ENCODE results near the gene CDH11. TPM values are rescaled to one million over a fixed set of nuclear protein-coding genes. Genes with fewer than 3 reads are reported as not detected.

CDH11 gene
- total and polyA plus RNA-seq, 2 donors (not counting 1 experiment from before 2014, with no cell fraction given), result not detected

GRCh38 chr16:65111306-65111705, 10.6 kb downstream of the CDH11 start:
- no peak for DNase-seq
- Histone ChIP-seq H2AFZ (ENCODE audit: insufficient read depth, low read depth, low read length, poor library complexity, severe bottlenecking) (no peak overlapping the region), H3K4me3 (ENCODE audit: control extremely low read depth in 1 of 5, extremely low read depth in 1 of 5, insufficient read depth in 1 of 5, low read depth in 2 of 5, low read length in 4 of 5) (no peak overlapping the region), H4K20me1 (ENCODE audit: control insufficient read depth, insufficient read depth, low read length, poor library complexity, severe bottlenecking) (no peaks in the 10 kb centered on the region), H3K27me3 (replicated peaks in 1 of 4; ENCODE audit: control extremely low read depth in 1 of 4, control insufficient read depth in 3 of 4, insufficient read depth in 4 of 4, low read length in 3 of 4) (no peaks in the 10 kb centered on the region), H3K4me2 (replicated peaks; ENCODE audit: low read depth, low read length, poor library complexity, severe bottlenecking) (no peak overlapping the region), H3K9me3 (ENCODE audit: control extremely low read depth in 1 of 3, control insufficient read depth in 2 of 3, insufficient read depth in 1 of 3, low read length in 2 of 3) (no peaks in the 10 kb centered on the region), H3K27ac (ENCODE audit: low read length in 2 of 2) (no peak overlapping the region), H3K4me1 (ENCODE audit: control insufficient read depth in 2 of 2, insufficient read depth in 2 of 2, low read length in 2 of 2) (no peaks in the 10 kb centered on the region), H3K79me2 (ENCODE audit: control insufficient read depth, insufficient read depth, low read length) (no peaks in the 10 kb centered on the region), H3K9ac (ENCODE audit: low read length) (no peak overlapping the region), H3K36me3 (replicated peaks in 1 of 2; ENCODE audit: control extremely low read depth in 1 of 2, control insufficient read depth in 1 of 2, extremely low read depth in 1 of 2, insufficient read depth in 2 of 2, low read length in 1 of 2) (no peaks in the 10 kb centered on the region)
- no peak overlapping the region for H3K4me3 Mint-ChIP-seq
- POLR2A ChIA-PET, result no interaction called here
- peaks cover 2% of the 10 kb centered on the region for H3K9me3 Mint-ChIP-seq (ENCODE audit: insufficient read depth)
- ATAC-seq (ENCODE audit: low read depth), result no peak
- WGBS (ENCODE audit: insufficient coverage), result 75% methylated on average over 3 of the region's 5 CpGs
- TF ChIP-seq EZH2 (IDR thresholded peaks at IDR 0.05; ENCODE audit: borderline replicate concordance, insufficient read depth, low read depth, low read length, poor library complexity, severe bottlenecking), result no peak
- TF ChIP-seq, protein P1, sequence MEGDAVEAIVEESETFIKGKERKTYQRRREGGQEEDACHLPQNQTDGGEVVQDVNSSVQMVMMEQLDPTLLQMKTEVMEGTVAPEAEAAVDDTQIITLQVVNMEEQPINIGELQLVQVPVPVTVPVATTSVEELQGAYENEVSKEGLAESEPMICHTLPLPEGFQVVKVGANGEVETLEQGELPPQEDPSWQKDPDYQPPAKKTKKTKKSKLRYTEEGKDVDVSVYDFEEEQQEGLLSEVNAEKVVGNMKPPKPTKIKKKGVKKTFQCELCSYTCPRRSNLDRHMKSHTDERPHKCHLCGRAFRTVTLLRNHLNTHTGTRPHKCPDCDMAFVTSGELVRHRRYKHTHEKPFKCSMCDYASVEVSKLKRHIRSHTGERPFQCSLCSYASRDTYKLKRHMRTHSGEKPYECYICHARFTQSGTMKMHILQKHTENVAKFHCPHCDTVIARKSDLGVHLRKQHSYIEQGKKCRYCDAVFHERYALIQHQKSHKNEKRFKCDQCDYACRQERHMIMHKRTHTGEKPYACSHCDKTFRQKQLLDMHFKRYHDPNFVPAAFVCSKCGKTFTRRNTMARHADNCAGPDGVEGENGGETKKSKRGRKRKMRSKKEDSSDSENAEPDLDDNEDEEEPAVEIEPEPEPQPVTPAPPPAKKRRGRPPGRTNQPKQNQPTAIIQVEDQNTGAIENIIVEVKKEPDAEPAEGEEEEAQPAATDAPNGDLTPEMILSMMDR (IDR thresholded peaks at IDR 0.05), result no peak
- H3K4me1 Mint-ChIP-seq, result no peaks in the 10 kb centered on the region
- H3K27me3 Mint-ChIP-seq, result no peaks in the 10 kb centered on the region
- CTCF ChIA-PET, result no interaction called here
- no peak overlapping the region for H3K27ac Mint-ChIP-seq
- intact Hi-C loops (cut with micrococcal nuclease), result no loop called here

DNA sequence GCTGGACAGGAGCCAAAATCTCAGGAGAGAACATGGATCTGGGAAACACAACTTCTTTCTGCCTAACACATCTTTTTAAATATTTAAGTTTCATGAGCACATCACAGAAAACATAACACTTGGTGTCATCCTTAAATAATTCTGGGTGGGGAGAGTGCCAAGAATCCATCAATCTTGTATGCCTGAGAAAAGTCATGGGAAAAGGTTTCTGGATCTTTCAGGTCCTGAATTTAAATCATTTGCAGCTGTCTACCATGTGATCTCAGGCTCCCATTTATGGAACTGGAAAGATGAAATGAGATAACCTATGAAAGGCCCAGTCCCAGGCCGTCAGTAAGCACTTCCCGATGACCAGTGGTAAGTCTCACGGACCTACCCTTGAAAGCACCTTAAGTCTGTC, 15.1 kb downstream of the CDH11 start:
- Mint-ChIP-seq H3K27me3 (no peaks in the 10 kb centered on the region), H3K9me3 (ENCODE audit: insufficient read depth) (peaks cover 2% of the 10 kb centered on the region), H3K27ac (no peak overlapping the region), H3K4me1 (no peaks in the 10 kb centered on the region), H3K4me3 (no peak overlapping the region)
- H3K4me1 ChIP-seq (ENCODE audit: control insufficient read depth in 2 of 2, insufficient read depth in 2 of 2, low read length in 2 of 2), result no peaks in the 10 kb centered on the region
- no peak overlapping the region for H3K4me3 ChIP-seq (ENCODE audit: control extremely low read depth in 1 of 5, extremely low read depth in 1 of 5, insufficient read depth in 1 of 5, low read depth in 2 of 5, low read length in 4 of 5)
- TF ChIP-seq, protein P1 (IDR thresholded peaks at IDR 0.05), result no peak
- no peak for TF ChIP-seq EZH2 (IDR thresholded peaks at IDR 0.05; ENCODE audit: borderline replicate concordance, insufficient read depth, low read depth, low read length, poor library complexity, severe bottlenecking)
- no peaks in the 10 kb centered on the region for H3K79me2 ChIP-seq (ENCODE audit: control insufficient read depth, insufficient read depth, low read length)
- H3K27ac ChIP-seq (ENCODE audit: low read length in 2 of 2), result no peak overlapping the region
- no peaks in the 10 kb centered on the region for H3K36me3 ChIP-seq (replicated peaks in 1 of 2; ENCODE audit: control extremely low read depth in 1 of 2, control insufficient read depth in 1 of 2, extremely low read depth in 1 of 2, insufficient read depth in 2 of 2, low read length in 1 of 2)
- H4K20me1 ChIP-seq (ENCODE audit: control insufficient read depth, insufficient read depth, low read length, poor library complexity, severe bottlenecking), result no peaks in the 10 kb centered on the region
- no peaks in the 10 kb centered on the region for H3K27me3 ChIP-seq (replicated peaks in 1 of 4; ENCODE audit: control extremely low read depth in 1 of 4, control insufficient read depth in 3 of 4, insufficient read depth in 4 of 4, low read length in 3 of 4)
- no peak overlapping the region for H2AFZ ChIP-seq (ENCODE audit: insufficient read depth, low read depth, low read length, poor library complexity, severe bottlenecking)
- ATAC-seq (ENCODE audit: low read depth), result no peak
- ChIA-PET CTCF (interaction anchor here (0.7 kb wide), 1 partner anchor 10 kb away, joined by 3 read pairs; no protein-coding TSS in a partner anchor), POLR2A (no interaction called here)
- intact Hi-C loops (cut with micrococcal nuclease), result no loop called here
- no CpG with 5 or more reads among the region's 3 CpGs for WGBS (ENCODE audit: insufficient coverage)
- no peak for DNase-seq
- no peak overlapping the region for H3K4me2 ChIP-seq (replicated peaks; ENCODE audit: low read depth, low read length, poor library complexity, severe bottlenecking)
- H3K9me3 ChIP-seq (ENCODE audit: control extremely low read depth in 1 of 3, control insufficient read depth in 2 of 3, insufficient read depth in 1 of 3, low read length in 2 of 3), result no peaks in the 10 kb centered on the region
- no peak overlapping the region for H3K9ac ChIP-seq (ENCODE audit: low read length)

Data from B cell (primary cell).